HEK293 (cell line): Measurements from ENCODE around the gene ZXDC.

ENCODE experiments used
- CTCF ChIA-PET: fragments of 350-600 bp; formaldehyde crosslinking; extraction: SDS; loops from one replicate; lab custom pipeline; 2021; ENCODE audit warnings: antibody characterized with exemption; lab: Yijun Ruan, JAX
- POLR2A ChIA-PET: fragments of 300-600 bp; formaldehyde crosslinking; extraction: SDS; loops from one replicate; lab custom pipeline; 2020; ENCODE audit warnings: antibody characterized with exemption, inconsistent platforms; lab: Yijun Ruan, JAX
- H3K27ac ChIP-seq: fragments of 200-500 bp; sonication (Bioruptor generic); 2 replicates; pipeline ENCODE4 v1.5.1; 2014; ENCODE audit warnings: low read depth, low read length, control low read depth, inconsistent platforms; ENCODE audit errors: extremely low read depth
- H3K36me3 ChIP-seq, 2 experiments: fragments of 200-500 bp in 1 of 2; sonication (Bioruptor generic) in 1 of 2; 1 replicate in 1 of 2; 2 replicates in 1 of 2; pipeline ENCODE4 v1.5.1; 2014 to 2017; ENCODE audit warnings: inconsistent platforms in 2 of 2, low read length in 2 of 2; ENCODE audit not compliant: control insufficient read depth in 2 of 2, insufficient read depth in 1 of 2
- H3K4me1 ChIP-seq: fragments of 200-500 bp; sonication (Bioruptor generic); 2 replicates; pipeline ENCODE4 v1.5.1; 2014; ENCODE audit warnings: mild to moderate bottlenecking, low read length, inconsistent platforms; ENCODE audit not compliant: control insufficient read depth, insufficient read depth
- H3K4me3 ChIP-seq: 2 replicates; pipeline ENCODE4 v1.5.1; 2011; ENCODE audit warnings: low read depth, mild to moderate bottlenecking, control low read depth, low read length, moderate library complexity
- H3K9me3 ChIP-seq: fragments of 200-500 bp; sonication (Bioruptor generic); 2 replicates; pipeline ENCODE4 v1.5.1; 2014; ENCODE audit warnings: low read depth, low read length, inconsistent platforms; ENCODE audit not compliant: control insufficient read depth, insufficient read depth
- BCL6B ChIP-seq: fragments of 450-650 bp; formaldehyde crosslinking; IDR thresholded peaks from 2 replicates; pipeline ENCODE4 v1.5.1; 2017; ENCODE audit warnings: missing biosample characterization, missing genetic modification characterization
- EGR2 ChIP-seq: fragments of 450-650 bp; formaldehyde crosslinking; IDR thresholded peaks from 2 replicates; pipeline ENCODE4 v1.5.1; 2016; ENCODE audit warnings: low read depth, missing biosample characterization, missing genetic modification characterization
- KLF16 ChIP-seq: fragments of 450-650 bp; formaldehyde crosslinking; IDR thresholded peaks from 2 replicates; pipeline ENCODE4 v1.5.1; 2017; ENCODE audit warnings: missing biosample characterization, missing genetic modification characterization
- PBX3 ChIP-seq: sonication (generic); formaldehyde crosslinking; IDR thresholded peaks from 2 replicates; pipeline ENCODE4 v1.8.1; 2022; ENCODE audit warnings: mild to moderate bottlenecking, moderate library complexity, missing genetic modification reagents
- PRDM4 ChIP-seq: fragments of 450-650 bp; formaldehyde crosslinking; IDR thresholded peaks from 2 replicates; pipeline ENCODE4 v1.5.1; 2017; ENCODE audit warnings: missing biosample characterization, missing genetic modification characterization
- ZBTB26 ChIP-seq: fragments of 450-650 bp; formaldehyde crosslinking; optimal IDR thresholded peaks from 2 replicates; pipeline ENCODE3; 2016; ENCODE audit warnings: missing biosample characterization, mild to moderate bottlenecking, missing genetic modification characterization
- ZNF138 ChIP-seq: fragments of 450-650 bp; formaldehyde crosslinking; IDR thresholded peaks from 2 replicates; pipeline ENCODE4 v1.5.1; 2016; ENCODE audit warnings: missing biosample characterization, missing genetic modification characterization, borderline replicate concordance
- ZNF19 ChIP-seq: fragments of 450-650 bp; formaldehyde crosslinking; IDR thresholded peaks from 2 replicates; pipeline ENCODE4; 2016; ENCODE audit warnings: missing biosample characterization, missing genetic modification characterization, low read depth
- ZNF214 ChIP-seq: fragments of 450-650 bp; formaldehyde crosslinking; IDR thresholded peaks from 2 replicates; pipeline ENCODE4 v1.5.1; 2017; ENCODE audit warnings: missing biosample characterization, mild to moderate bottlenecking, missing genetic modification characterization, borderline replicate concordance
- ZNF248 ChIP-seq: fragments of 450-650 bp; formaldehyde crosslinking; IDR thresholded peaks from 2 replicates; pipeline ENCODE4 v1.5.1; 2017; ENCODE audit warnings: missing biosample characterization, missing genetic modification characterization
- ZNF274 ChIP-seq, 2 experiments: fragments of 200-500 bp in 1 of 2; fragments of 450-650 bp in 1 of 2; sonication (Bioruptor generic) in 1 of 2; formaldehyde crosslinking in 1 of 2; IDR thresholded peaks; 2 replicates each; pipeline versions ENCODE4 v1.5.1 to v1.6.1; 2014 to 2016; ENCODE audit warnings: borderline replicate concordance in 1 of 2, inconsistent platforms in 1 of 2, low read length in 1 of 2, missing biosample characterization in 1 of 2, missing genetic modification characterization in 1 of 2
- ZNF280D ChIP-seq: fragments of 450-650 bp; formaldehyde crosslinking; IDR thresholded peaks from 2 replicates; pipeline ENCODE4 v1.5.1; 2016; ENCODE audit warnings: missing biosample characterization, missing genetic modification characterization
- ZNF302 ChIP-seq: fragments of 450-650 bp; formaldehyde crosslinking; IDR thresholded peaks from 2 replicates; pipeline ENCODE4 v1.5.1; 2016; ENCODE audit warnings: missing biosample characterization, missing genetic modification characterization, low read depth
- ZNF37A ChIP-seq: fragments of 450-650 bp; IDR thresholded peaks from 2 replicates; pipeline ENCODE4 v1.5.1; 2018; ENCODE audit warnings: missing biosample characterization, missing genetic modification characterization
- ZNF473 ChIP-seq: fragments of 450-650 bp; formaldehyde crosslinking; IDR thresholded peaks from 2 replicates; pipeline ENCODE4 v1.5.1; 2017; ENCODE audit warnings: missing biosample characterization, missing genetic modification characterization
- ZNF544 ChIP-seq: fragments of 450-650 bp; formaldehyde crosslinking; IDR thresholded peaks from 2 replicates; pipeline ENCODE4 v1.5.0; 2017; ENCODE audit warnings: missing biosample characterization, missing genetic modification characterization
- ZNF610 ChIP-seq: fragments of 450-650 bp; formaldehyde crosslinking; IDR thresholded peaks from 2 replicates; pipeline ENCODE4 v1.5.1; 2016; ENCODE audit warnings: missing biosample characterization, missing genetic modification characterization, borderline replicate concordance
- ZNF645 ChIP-seq: fragments of 450-650 bp; formaldehyde crosslinking; IDR thresholded peaks from 2 replicates; pipeline ENCODE4; 2016; ENCODE audit warnings: missing biosample characterization, missing genetic modification characterization
- ZNF677 ChIP-seq: fragments of 450-650 bp; IDR thresholded peaks from 2 replicates; pipeline ENCODE4 v1.5.0; 2018; ENCODE audit warnings: missing biosample characterization, mild to moderate bottlenecking, missing genetic modification characterization, moderate library complexity
- ZNF777 ChIP-seq: fragments of 450-650 bp; formaldehyde crosslinking; IDR thresholded peaks from 2 replicates; pipeline ENCODE4 v1.5.1; 2017; ENCODE audit warnings: missing biosample characterization, missing genetic modification characterization, borderline replicate concordance

The ZXDC gene

GRCh38 chr3:126512916-126513650 lies 37.4 kb upstream of the ZXDC start (continued):
- TF ChIP-seq ZNF280D (tag by site-specific recombination) = no peak
- TF ChIP-seq ZNF473 = no peak
- no peak for TF ChIP-seq ZNF274 (IDR thresholded peaks at IDR 0.05; ENCODE audit: low read length)
- TF ChIP-seq ZNF274 (tag by site-specific recombination; IDR thresholded peaks at IDR 0.05; ENCODE audit: borderline replicate concordance) = no peak
- TF ChIP-seq ZBTB26 (tag by site-specific recombination) = no peak

- Histone ChIP-seq H3K4me1 (no peaks in the 10 kb centered on the region), H3K36me3 (no peaks in the 10 kb centered on the region), H3K4me3 (no peak overlapping the region), H3K27ac (no peak overlapping the region), H3K9me3 (no peaks in the 10 kb centered on the region)
- ChIA-PET CTCF (interaction anchor here (0.7 kb wide), 1 partner anchor 14 kb away, joined by 3 read pairs; no protein-coding TSS in a partner anchor), POLR2A (no interaction called here)
- 0 out of 2 replicates have a peak, but pooled peaks have one; percentile 29 for TF ChIP-seq EGR2
- TF ChIP-seq ZNF302 (tag by site-specific recombination) = no peak
These were observed 36.3 kb upstream of the ZXDC start for GRCh38 chr3:126512026-126512425.

- CTCF ChIA-PET = interaction anchor here (0.7 kb wide), 1 partner anchor 14 kb away, joined by 3 read pairs; no protein-coding TSS in a partner anchor
- TF ChIP-seq ZNF19 (tag by site-specific recombination) = no peak
- TF ChIP-seq PRDM4 (tag by site-specific recombination) = no peak
- TF ChIP-seq ZNF248 = no peak
- no peak for TF ChIP-seq ZNF645
- no peak for TF ChIP-seq ZNF214 (tag by site-specific recombination)
- no peak for TF ChIP-seq ZNF610 (tag by site-specific recombination)
- TF ChIP-seq ZNF544 (tag by site-specific recombination) = no peak
- TF ChIP-seq ZNF777 = no peak
- no peak for TF ChIP-seq ZNF302 (tag by site-specific recombination)
- no peak for TF ChIP-seq ZNF677
- TF ChIP-seq KLF16 (tag by site-specific recombination) = no peak
- no peak for TF ChIP-seq PBX3
- TF ChIP-seq BCL6B (tag by site-specific recombination) = no peak
- no peak for TF ChIP-seq ZNF138
- TF ChIP-seq ZNF37A = no peak
These were observed 35.6 kb upstream of the ZXDC start for GRCh38 chr3:126511291-126511690.

More at GRCh38 chr3:126511291-126511690, 35.6 kb upstream of the ZXDC start:
- H3K4me1 ChIP-seq = no peaks in the 10 kb centered on the region
- no peaks in the 10 kb centered on the region for H3K36me3 ChIP-seq
- H3K9me3 ChIP-seq = no peaks in the 10 kb centered on the region
- H3K27ac ChIP-seq = no peak overlapping the region
- POLR2A ChIA-PET = no interaction called here
- no peak overlapping the region for H3K4me3 ChIP-seq
